Activated naive CD8-positive, alpha-beta T cell (primary cell): ENCODE data around the gene HASPIN.

ENCODE experiments used
- H3K27ac Mint-ChIP-seq: one replicate; pipeline ENCODE4 v1.8.0; 2021; ENCODE audit warnings: mixed read lengths
- H3K27me3 Mint-ChIP-seq: one replicate; pipeline ENCODE4 v1.8.0; 2021; ENCODE audit warnings: mixed read lengths
- H3K36me3 Mint-ChIP-seq: one replicate; pipeline ENCODE4 v1.8.0; 2021; ENCODE audit warnings: mixed read lengths
- H3K4me1 Mint-ChIP-seq: one replicate; pipeline ENCODE4 v1.8.0; 2021; ENCODE audit warnings: low read depth, mixed read lengths
- H3K4me3 Mint-ChIP-seq: one replicate; pipeline ENCODE4 v1.8.0; 2021; ENCODE audit warnings: mild to moderate bottlenecking, mixed read lengths
- H3K9me3 Mint-ChIP-seq: one replicate; pipeline ENCODE4 v1.8.0; 2021; ENCODE audit warnings: low read depth, mixed read lengths

Gene HASPIN

DNA sequence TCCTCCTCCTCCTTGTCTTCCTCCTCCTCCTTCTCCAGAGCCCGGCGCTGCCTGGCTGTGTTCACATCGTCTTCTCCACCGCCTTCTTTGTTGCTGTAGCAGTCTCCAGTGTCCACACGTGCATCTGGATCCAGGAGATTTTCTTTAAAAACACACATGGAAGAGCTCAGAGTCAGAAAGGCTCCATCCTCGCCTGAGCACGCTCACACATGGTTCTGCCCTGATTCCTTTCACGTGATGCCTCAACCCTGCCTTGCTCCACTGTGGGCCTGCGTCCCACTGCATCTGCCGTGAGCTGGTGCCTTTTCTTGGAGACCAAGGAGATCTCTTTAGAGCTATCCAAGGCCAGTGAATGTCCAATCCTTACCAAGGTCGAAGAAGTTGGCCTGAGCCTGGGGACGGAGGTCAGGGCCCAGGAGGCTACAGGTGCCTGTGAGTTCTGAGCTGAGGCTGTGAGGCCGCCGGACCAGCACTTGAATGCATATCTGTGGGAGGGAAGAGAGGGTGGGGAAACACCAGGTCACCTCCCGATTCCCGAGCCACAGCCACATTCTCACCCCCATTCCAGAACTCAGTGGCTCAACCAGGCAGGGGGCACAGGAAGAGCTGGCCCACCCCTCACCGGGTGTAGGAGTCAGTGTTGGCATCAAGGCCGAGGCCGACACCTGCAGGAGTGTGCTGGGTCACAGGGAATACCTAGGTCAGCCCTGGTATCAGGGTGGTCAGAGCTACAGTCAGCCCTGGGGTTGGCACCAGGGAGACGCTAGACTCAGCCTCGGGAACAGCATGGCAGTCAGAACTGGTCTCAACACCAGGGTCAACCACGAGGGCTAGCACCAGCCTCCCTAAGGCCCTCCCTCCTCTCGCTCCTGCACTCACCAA, 37.6 kb downstream of the HASPIN start:
- Mint-ChIP-seq H3K27me3 (no peaks in the 10 kb centered on the region), H3K27ac (no peak overlapping the region), H3K9me3 (peaks cover 6% of the 10 kb centered on the region), H3K4me3 (no peak overlapping the region), H3K4me1 (peaks cover 44% of the 10 kb centered on the region), H3K36me3 (peaks cover 4% of the 10 kb centered on the region)

DNA sequence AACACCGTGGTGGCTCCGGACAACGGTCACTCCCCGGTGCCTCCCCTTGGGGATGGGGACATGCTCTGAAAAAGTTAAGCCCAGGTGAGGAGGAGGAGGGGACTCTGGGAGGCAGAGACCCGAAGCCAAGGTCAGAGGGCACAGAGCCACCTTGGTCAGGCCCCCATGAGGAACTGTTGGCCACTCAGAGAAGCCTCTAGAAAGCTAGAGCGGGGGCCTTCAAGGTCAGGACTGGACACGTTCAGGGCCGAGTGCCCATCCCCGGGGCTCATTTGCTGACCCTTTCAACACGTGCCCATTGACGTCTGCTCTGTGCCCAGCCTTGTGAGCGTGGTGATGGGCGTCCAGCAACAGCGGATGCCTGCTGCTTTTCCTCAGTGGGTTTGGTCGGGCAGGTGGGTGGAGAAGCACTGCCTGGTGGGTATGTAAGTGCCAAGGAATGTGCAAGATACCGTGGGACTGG, 38.2 kb downstream of the HASPIN start:
- H3K4me1 Mint-ChIP-seq = peaks cover 49% of the 10 kb centered on the region
- peaks cover 4% of the 10 kb centered on the region for H3K36me3 Mint-ChIP-seq
- H3K27ac Mint-ChIP-seq = no peak overlapping the region
- H3K9me3 Mint-ChIP-seq = peaks cover 6% of the 10 kb centered on the region
- no peak overlapping the region for H3K4me3 Mint-ChIP-seq
- H3K27me3 Mint-ChIP-seq = no peaks in the 10 kb centered on the region

DNA sequence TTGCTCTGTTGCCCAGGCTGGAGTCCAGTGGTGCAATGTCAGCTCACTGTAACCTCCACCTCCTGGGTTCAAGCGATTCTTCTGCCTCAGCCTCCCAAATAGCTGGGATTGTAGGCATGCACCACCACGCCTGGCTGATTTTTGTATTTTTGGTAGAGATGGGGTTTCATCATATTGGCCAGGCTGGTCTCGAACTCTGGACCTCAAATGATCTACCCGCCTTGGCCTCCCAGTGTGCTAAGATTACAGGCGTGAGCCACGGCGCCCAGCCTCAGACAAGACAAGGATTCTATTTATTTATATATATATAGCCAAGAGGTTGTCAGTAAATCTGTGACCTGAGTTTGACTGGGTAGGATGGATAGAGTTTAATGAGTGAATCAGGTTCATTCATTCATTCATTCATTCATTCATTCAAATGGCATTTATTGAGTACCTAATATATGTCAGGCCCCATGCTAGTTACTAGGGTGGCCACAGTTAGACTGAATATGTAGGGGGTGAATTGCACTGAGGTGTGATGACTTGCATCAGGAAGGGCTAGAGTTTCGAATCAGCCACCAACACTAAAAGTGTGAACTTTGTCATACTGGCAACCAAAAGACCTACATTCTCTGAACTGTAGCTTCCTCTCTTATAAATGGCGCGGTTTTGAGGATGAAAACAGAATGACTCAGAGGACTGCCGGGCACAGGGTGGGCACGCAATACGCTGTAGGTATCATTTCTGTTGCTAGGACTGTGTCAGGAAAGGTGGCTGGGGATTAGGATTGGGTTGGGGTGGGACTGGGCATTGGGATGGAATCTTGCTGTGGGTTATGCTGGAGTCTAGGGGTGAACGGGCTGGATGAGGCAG, 39.4 kb downstream of the HASPIN start:
- Mint-ChIP-seq H3K27ac (peak overlapping the region; percentile 94), H3K4me1 (peaks cover 52% of the 10 kb centered on the region), H3K27me3 (no peaks in the 10 kb centered on the region), H3K4me3 (peak overlapping the region; percentile 76), H3K36me3 (peaks cover 4% of the 10 kb centered on the region), H3K9me3 (peaks cover 6% of the 10 kb centered on the region)

DNA sequence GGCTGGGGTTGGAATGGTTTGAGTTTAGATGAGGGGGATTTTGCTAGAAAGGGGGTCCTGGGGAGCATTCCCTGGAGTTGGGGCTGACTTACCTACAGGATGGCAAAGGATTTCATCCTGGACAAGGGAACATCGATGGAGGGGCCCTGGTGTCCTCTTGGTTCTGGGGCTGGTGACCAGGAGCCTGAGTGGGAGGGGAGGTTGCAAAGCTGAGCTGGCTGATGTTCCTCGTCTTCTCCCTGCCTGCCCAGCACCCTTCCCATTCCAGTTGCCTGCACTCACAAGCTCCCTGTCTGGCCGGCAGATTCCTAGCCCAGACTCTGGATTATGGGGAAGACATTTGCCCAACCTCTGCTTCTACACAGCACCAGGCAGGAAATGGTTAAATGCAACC, 40.1 kb downstream of the HASPIN start:
- peaks cover 59% of the 10 kb centered on the region for H3K4me1 Mint-ChIP-seq
- peak overlapping the region; percentile 94 for H3K27ac Mint-ChIP-seq
- H3K9me3 Mint-ChIP-seq = peaks cover 6% of the 10 kb centered on the region
- peaks cover 8% of the 10 kb centered on the region for H3K36me3 Mint-ChIP-seq
- H3K27me3 Mint-ChIP-seq = no peaks in the 10 kb centered on the region
- peak overlapping the region; percentile 76 for H3K4me3 Mint-ChIP-seq

DNA sequence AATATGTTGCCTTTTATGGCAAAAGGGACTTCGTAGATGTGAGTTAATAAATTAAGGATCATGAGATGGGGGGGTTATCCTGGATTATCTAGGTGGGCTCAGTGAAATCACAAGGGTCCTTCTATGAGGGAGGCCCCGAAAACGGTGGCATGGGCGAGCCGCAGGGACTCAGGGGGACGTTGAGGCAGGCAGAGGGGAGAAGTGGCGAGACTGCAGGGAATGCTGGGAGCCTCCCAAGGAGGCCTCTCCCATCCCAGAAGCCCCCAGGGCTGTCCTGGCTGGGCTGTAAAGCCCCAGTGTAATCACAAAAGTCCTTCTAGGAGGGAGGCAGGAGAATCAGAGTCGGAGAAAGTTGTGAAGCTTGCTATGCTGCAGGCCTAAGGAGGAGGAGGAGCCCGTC, 42.3 kb downstream of the HASPIN start:
- Mint-ChIP-seq H3K27me3 (no peaks in the 10 kb centered on the region), H3K4me1 (peaks cover 71% of the 10 kb centered on the region), H3K36me3 (peaks cover 3% of the 10 kb centered on the region), H3K4me3 (peak overlapping the region; percentile 52), H3K9me3 (no peaks in the 10 kb centered on the region), H3K27ac (peak overlapping the region; percentile 88)

DNA sequence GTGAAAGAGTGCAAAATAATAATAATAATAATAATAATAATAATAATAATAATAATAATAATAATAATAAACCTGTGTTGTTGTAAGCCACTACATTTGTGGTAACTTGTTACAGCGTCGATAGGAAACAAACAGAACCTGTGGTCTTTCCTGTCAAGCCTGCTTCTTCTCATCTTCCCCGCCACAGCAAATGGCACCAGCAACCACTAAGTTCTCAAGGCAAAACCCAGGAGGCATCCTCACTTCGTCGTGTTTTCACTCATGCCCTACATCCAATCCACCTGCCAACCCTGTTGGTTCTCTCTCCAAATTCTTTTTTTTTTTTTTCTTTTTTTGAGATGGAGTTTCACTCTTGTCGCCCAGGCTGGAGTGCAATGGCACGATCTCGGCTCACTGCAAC, 43.1 kb downstream of the HASPIN start:
- Mint-ChIP-seq H3K4me1 (peaks cover 75% of the 10 kb centered on the region), H3K4me3 (no peak overlapping the region), H3K36me3 (peaks cover 3% of the 10 kb centered on the region), H3K9me3 (no peaks in the 10 kb centered on the region), H3K27me3 (no peaks in the 10 kb centered on the region), H3K27ac (no peak overlapping the region)

DNA sequence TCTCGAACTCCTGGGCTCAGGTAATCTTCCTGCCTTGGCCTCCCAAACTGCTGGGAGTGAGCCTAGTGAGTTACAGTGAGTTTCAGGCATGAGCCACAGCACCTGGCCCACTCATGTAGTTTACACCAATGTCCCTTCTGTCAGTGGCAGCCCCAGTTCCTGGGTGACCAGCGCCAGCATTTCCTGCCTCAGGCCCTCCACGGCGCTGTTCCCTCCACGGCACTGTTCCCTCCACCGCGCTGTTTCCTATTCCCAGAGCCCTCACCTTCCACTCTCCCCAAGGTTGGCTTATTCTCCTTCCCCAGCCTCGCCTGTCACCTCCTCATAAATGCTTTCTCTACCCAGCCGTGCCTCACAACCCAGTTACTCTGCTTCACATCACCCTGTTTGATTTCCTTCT, 44.6 kb downstream of the HASPIN start:
- Mint-ChIP-seq H3K9me3 (no peaks in the 10 kb centered on the region), H3K27me3 (no peaks in the 10 kb centered on the region), H3K4me1 (peaks cover 77% of the 10 kb centered on the region), H3K27ac (peak overlapping the region; percentile 64), H3K36me3 (peaks cover 3% of the 10 kb centered on the region), H3K4me3 (peak overlapping the region; percentile 30)

DNA sequence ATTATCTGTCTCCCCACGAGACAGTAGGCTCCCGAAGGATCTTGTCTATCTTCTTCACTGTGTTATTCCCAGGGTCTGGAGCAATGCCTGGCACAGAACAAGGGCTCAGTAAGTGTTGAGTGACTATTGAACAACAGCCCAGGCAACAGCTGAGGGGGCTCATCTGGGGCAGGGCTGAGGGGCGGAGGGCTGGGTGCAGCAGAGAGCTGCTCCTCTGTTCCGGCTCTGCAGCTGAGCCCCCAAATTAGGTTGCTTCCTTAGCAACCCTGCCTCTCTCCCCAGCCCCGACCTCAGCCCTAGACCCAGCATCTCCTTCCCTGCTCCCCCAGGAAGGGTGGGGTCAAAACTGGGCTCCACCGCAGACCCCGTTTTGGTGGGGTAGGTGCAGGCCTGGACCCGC, 45.1 kb downstream of the HASPIN start:
- Mint-ChIP-seq H3K9me3 (no peaks in the 10 kb centered on the region), H3K27me3 (no peaks in the 10 kb centered on the region), H3K4me1 (peaks cover 72% of the 10 kb centered on the region), H3K36me3 (peaks cover 3% of the 10 kb centered on the region), H3K4me3 (peak overlapping the region; percentile 30), H3K27ac (peak overlapping the region; percentile 64)

DNA sequence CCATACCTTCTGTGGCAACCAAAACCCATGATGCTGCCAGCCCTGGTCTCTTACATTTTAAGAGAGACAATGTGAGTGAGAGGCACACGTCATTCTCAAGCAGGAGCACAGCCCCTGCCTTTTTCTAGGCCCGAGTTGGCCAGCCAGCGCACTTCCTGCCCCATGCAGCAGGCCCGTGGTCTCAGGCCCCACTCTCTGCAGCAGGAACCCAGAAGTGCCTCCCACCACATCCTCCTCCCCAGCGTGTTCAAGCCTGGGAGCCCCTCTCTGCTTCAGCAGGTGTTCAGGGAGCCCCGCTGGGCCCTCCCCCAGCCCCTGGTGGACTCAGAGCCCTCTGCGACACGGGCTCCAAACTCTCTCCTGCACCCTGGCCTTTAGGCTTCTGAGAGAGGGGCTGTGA, 46.8 kb downstream of the HASPIN start:
- Mint-ChIP-seq H3K27ac (peak overlapping the region; percentile 83), H3K4me3 (peak overlapping the region; percentile 40), H3K27me3 (no peaks in the 10 kb centered on the region), H3K4me1 (peaks cover 60% of the 10 kb centered on the region), H3K9me3 (no peaks in the 10 kb centered on the region), H3K36me3 (peaks cover 3% of the 10 kb centered on the region)

DNA sequence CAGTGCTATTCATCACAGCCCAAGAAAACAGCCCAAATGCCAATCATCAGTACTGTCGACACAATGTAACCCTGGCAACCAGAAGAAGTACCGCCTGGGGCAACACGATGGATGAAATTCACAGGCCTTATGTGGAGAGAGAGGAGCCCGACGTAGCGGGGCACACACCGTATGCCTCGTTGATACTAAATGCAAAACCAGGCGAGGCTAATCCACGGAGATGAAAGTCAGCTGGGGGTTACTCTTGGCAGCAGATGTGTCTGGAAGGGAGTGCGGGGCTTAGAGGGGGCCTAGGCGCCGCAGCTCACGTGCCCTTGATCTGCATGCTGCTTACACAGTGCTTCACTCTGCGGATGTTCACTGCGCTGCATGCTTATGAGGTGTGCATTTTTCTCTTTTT, 47.4 kb downstream of the HASPIN start:
- H3K4me3 Mint-ChIP-seq = no peak overlapping the region
- H3K9me3 Mint-ChIP-seq = no peaks in the 10 kb centered on the region
- peaks cover 3% of the 10 kb centered on the region for H3K36me3 Mint-ChIP-seq
- H3K4me1 Mint-ChIP-seq = peaks cover 53% of the 10 kb centered on the region
- H3K27me3 Mint-ChIP-seq = no peaks in the 10 kb centered on the region
- H3K27ac Mint-ChIP-seq = peak overlapping the region; percentile 69

DNA sequence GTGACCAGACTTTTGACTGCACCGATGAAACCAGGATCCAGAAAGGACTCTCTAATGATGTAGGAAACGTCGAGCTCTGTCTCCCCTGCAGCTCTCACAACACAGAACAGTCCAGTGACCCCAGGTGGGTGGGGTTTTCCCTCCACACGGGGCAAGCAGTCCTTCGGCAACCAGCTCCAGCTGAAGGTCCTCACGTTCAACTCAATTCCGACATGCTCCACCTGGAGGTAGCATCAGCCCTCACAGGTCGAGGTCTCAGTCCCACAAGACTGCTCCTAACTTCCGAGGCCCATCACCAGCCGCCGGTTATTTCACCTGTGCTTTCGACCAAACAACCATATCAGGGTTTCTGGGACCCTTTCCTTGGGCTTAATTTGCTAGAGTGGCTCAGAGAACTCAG, 49.1 kb downstream of the HASPIN start:
- Mint-ChIP-seq H3K4me3 (no peak overlapping the region), H3K9me3 (no peaks in the 10 kb centered on the region), H3K36me3 (peaks cover 3% of the 10 kb centered on the region), H3K4me1 (peaks cover 41% of the 10 kb centered on the region), H3K27me3 (no peaks in the 10 kb centered on the region), H3K27ac (peak overlapping the region; percentile 41)

DNA sequence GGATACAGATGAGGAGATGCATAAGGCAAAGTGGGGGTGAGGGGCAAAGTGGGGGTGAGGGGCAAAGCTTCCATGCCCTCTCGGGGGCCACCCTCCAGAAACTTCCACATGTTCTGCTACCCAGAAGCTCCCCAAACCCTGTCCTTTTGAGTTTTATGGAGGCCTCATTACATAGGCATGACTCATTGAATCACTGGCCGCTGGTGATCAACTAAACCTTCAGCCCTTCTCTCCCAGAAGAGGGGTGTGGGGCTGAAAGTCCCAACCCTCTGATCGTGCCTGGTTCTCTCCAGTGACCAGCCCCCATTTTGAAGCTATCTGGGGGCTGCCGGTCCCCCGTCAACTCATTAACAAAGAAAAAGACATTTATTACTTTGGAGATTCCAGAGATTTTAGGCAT, 49.8 kb downstream of the HASPIN start:
- Mint-ChIP-seq H3K27ac (no peak overlapping the region), H3K4me1 (peaks cover 36% of the 10 kb centered on the region), H3K9me3 (no peaks in the 10 kb centered on the region), H3K4me3 (no peak overlapping the region), H3K36me3 (peaks cover 1% of the 10 kb centered on the region), H3K27me3 (no peaks in the 10 kb centered on the region)

DNA sequence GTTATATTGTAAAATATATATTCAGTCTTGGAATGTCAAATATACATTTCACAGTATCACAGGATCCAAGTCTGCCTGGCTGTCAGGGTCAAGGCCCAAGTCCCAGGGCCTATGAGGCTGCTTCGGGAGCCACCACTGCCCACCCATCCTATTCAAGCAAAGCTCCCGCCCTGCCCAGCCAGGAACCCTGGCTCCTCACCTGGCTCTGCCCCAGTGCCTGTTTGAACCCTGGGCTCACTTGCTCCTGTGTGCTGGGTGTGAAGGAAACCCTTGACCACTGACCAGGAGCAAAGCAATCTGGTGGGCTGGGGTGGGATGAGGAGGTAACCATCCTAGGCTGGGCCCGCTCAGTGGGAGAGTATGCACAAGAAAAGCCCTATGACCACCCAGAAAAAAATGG, 50.3 kb downstream of the HASPIN start:
- Mint-ChIP-seq H3K9me3 (no peaks in the 10 kb centered on the region), H3K27ac (no peak overlapping the region), H3K4me3 (no peak overlapping the region), H3K27me3 (no peaks in the 10 kb centered on the region), H3K4me1 (peaks cover 32% of the 10 kb centered on the region), H3K36me3 (no peaks in the 10 kb centered on the region)
